Spleen (tissue), 11 donors: ENCODE data around the gene RAE1. TPM values are rescaled to one million over a fixed set of nuclear protein-coding genes. Genes with fewer than 3 reads are reported as not detected.

Experiments
- DNase-seq: peaks from one replicate; pipeline ENCODE4 v3.0.0-alpha.2; 2020
- H3K27ac ChIP-seq, 8 donors: fragments of 200-600 bp; sonication (generic) in 7 of 8; 1 replicate in 4 of 8; 2 replicates in 4 of 8; pipeline versions ENCODE4 v1.5.0 to v1.8.0; 2016 to 2021; ENCODE audit warnings: inconsistent platforms in 4 of 8, mild to moderate bottlenecking in 4 of 8, moderate library complexity in 1 of 8
- H3K27me3 ChIP-seq, 7 donors: fragments of 200-600 bp; sonication (generic) in 6 of 7; replicated peaks in 1 of 7; 1 replicate in 4 of 7; 2 replicates in 3 of 7; pipeline versions ENCODE4 v1.5.0 to v1.8.0; 2016 to 2021; ENCODE audit warnings: inconsistent platforms in 3 of 7, mild to moderate bottlenecking in 1 of 7
- H3K36me3 ChIP-seq, 6 donors: fragments of 200-600 bp; sonication (generic) in 5 of 6; 1 replicate in 4 of 6; 2 replicates in 2 of 6; pipeline versions ENCODE4 v1.5.0 to v1.8.0; 2016 to 2021; ENCODE audit warnings: inconsistent platforms in 2 of 6
- H3K4me1 ChIP-seq, 6 donors: fragments of 200-600 bp; sonication (generic) in 5 of 6; 1 replicate in 3 of 6; 2 replicates in 3 of 6; pipeline versions ENCODE4 v1.5.0 to v1.8.0; 2016 to 2021; ENCODE audit warnings: inconsistent platforms in 3 of 6
- H3K4me3 ChIP-seq, 8 donors: fragments of 200-600 bp; sonication (generic) in 7 of 8; 1 replicate in 4 of 8; 2 replicates in 4 of 8; pipeline versions ENCODE4 v1.5.0 to v1.8.0; 2016 to 2021; ENCODE audit warnings: inconsistent platforms in 4 of 8, mild to moderate bottlenecking in 4 of 8, moderate library complexity in 2 of 8
- H3K9me3 ChIP-seq, 8 donors: fragments of 200-600 bp; sonication (generic) in 7 of 8; 1 replicate in 4 of 8; 2 replicates in 4 of 8; pipeline versions ENCODE4 v1.5.0 to v1.8.0; 2016 to 2021; ENCODE audit warnings: inconsistent platforms in 4 of 8
- CTCF ChIP-seq, 11 experiments: fragments of 200-600 bp in 7 of 11; fragments of 450-650 bp in 4 of 11; sonication (generic) in 4 of 11; IDR thresholded peaks in 8 of 11; conservative IDR thresholded peaks in 3 of 11; 1 replicate in 7 of 11; 2 replicates in 4 of 11; pipeline versions ENCODE4 v1.4.0 to v1.8.0; 2016 to 2021; ENCODE audit warnings: antibody characterized with exemption in 11 of 11, inconsistent platforms in 4 of 11, mild to moderate bottlenecking in 1 of 11
- POLR2A ChIP-seq, 3 donors: fragments of 450-650 bp; IDR thresholded peaks; one replicate each; pipeline ENCODE4 v1.5.1; 2017; ENCODE audit warnings: antibody characterized with exemption in 3 of 3, mild to moderate bottlenecking in 1 of 3
- POLR2AphosphoS5 ChIP-seq, 3 donors: sonication (generic); formaldehyde crosslinking; IDR thresholded peaks; one replicate each; pipeline ENCODE4 v1.5.1; 2017; ENCODE audit warnings: antibody characterized with exemption in 3 of 3
- WGBS, 5 donors: extraction: QIAGEN DNeasy Blood & Tissue Kit in 3 of 5; methylation state at CpG; one replicate each; pipeline versions ENCODE4 v1.1.5 to v1.1.7; 2013 to 2018; 5-methylcytosine and 5-hydroxymethylcytosine counted together
- intact Hi-C: fragments of 100-400 bp; cut with DNase I; formaldehyde crosslinking; loops from one replicate; pipeline ENCODE4 v1.15.0; 2023; ENCODE audit warnings: low total_unique reads
- polyA plus RNA-seq, 3 donors: library from polyadenylated mRNA; stranded (reverse); fragments of 200-250 nt; gene quantifications; one replicate each; pipeline ENCODE4 v1.2.1, GENCODE V29; 2013
- total RNA-seq, 7 donors: library from RNA; depleted of rRNA in 3 of 7; stranded (reverse); fragments of >200 nt in 3 of 7; fragmentation: NEBNext Ultra II Directional in 4 of 7; extraction: Animal tissue kit (Norgen Biotek cat#: 25700) in 4 of 7; gene quantifications; one replicate each; pipeline versions ENCODE4 v1.1.0 to v1.2.1, GENCODE V29; 2016 to 2021
- donor health status: healthy with polysubstance abuse.
- donor health status: DM: no; HTN: no; CAD: no; lungs with moderate emphysema.
- donor health status: DM: no; HTN: no; CAD: no.
- donor health status: Bipolar disorder and iron deficiency.
- donor health status: healthy.
- donor health status: DM: no; HTN: no; CAD: no.
- donor health status: DM: yes; HTN: yes; CAD: no.

Gene RAE1
- total and polyA plus RNA-seq, 10 donors: 16.2 to 41.3 (median 23.1) TPM

DNA sequence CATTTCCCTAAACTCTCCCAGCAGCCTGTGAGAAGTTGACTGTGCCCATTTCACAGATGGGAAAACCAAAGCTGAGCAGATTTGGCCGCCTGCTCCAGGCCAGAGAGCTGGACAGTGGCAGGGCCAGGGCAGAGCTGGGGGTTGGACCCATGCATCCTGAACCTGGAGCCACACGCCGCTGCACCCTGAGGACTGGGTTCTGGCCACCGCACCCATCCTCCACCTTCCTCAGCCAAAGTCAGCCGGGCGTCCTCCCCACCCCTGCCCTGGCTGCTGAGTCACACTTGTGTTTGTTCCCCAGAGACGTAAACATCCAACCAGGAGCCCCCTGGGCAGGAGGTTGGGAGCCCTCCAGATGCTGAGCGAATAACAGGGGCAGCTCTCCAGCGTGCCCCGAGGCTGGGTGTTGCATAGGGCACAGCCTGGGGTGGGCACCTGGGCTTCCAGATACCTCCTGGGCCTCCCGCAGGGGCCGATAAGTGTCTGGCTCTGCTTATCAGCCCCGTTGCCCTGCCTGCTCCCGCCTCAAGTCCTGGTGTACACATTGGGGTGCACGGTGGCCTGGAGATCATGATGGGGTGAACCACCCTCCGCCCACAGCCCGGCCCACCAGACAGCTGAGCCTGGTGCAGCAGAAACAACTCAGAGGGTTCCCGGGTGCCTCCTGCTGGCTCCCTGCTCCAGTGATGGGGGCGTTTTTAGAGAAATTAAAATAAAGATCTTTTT is 64.0 kb downstream of the RAE1 start:
- Histone ChIP-seq H3K4me3 (no peak overlapping the region), H3K36me3 (peaks cover 0 to 8% (median 7%) of the 10 kb centered on the region in 6 donors), H3K27ac (peak overlapping the region in 1 of 8 donors; percentile 11), H3K27me3 (no peaks in the 10 kb centered on the region), H3K9me3 (no peaks in the 10 kb centered on the region), H3K4me1 (peaks cover 0 to 40% (median 3%) of the 10 kb centered on the region in 6 donors)
- peak; percentile 68 for DNase-seq
- TF ChIP-seq POLR2A (IDR thresholded peaks at IDR 0.05) (no peak), POLR2AphosphoS5 (IDR thresholded peaks at IDR 0.05) (peak in 1 of 3 donors; percentile 38), CTCF (IDR thresholded peaks at IDR 0.05 in 8 of 11, conservative IDR thresholded peaks at IDR 0.05 in 3 of 11) (no peak)
- intact Hi-C loops: no loop called here
- WGBS, 5 donors: 72 to 88% (median 85%) methylated on average over 12 to 19 of the region's 19 CpGs

DNA sequence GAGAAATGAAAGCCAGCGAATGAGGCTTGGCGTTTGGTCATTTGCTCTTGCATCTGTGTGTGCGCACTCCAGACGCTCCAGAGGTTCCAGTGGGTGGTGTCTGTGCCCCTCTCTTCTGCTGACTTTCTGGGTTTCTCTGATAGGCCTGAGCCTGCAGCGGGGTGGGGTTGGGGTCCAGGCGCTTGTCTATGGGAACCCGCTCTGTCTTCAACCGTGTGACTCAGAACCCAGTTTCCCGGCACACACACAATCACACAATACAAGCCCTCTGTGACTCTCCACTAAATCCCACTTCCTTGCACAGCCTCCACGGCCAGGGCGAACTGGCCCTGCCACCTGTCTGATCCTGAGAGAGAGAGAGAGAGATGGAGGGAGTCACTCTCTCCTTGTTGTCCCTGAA is 64.7 kb downstream of the RAE1 start:
- intact Hi-C loops: no loop called here
- Histone ChIP-seq H3K27me3 (no peaks in the 10 kb centered on the region), H3K4me3 (no peak overlapping the region), H3K4me1 (peaks cover 0 to 33% (median 0%) of the 10 kb centered on the region in 6 donors), H3K9me3 (no peaks in the 10 kb centered on the region), H3K36me3 (peaks cover 0 to under 1% (median 0%) of the 10 kb centered on the region in 6 donors), H3K27ac (peak overlapping the region in 1 of 8 donors; percentile 11)
- TF ChIP-seq POLR2AphosphoS5 (IDR thresholded peaks at IDR 0.05) (no peak), CTCF (IDR thresholded peaks at IDR 0.05 in 8 of 11, conservative IDR thresholded peaks at IDR 0.05 in 3 of 11) (no peak), POLR2A (IDR thresholded peaks at IDR 0.05) (no peak)
- DNase-seq: peak; percentile 47
- 85 to 92% (median 88%) methylated on average over 11 of the region's 11 CpGs for WGBS, 5 donors

DNA sequence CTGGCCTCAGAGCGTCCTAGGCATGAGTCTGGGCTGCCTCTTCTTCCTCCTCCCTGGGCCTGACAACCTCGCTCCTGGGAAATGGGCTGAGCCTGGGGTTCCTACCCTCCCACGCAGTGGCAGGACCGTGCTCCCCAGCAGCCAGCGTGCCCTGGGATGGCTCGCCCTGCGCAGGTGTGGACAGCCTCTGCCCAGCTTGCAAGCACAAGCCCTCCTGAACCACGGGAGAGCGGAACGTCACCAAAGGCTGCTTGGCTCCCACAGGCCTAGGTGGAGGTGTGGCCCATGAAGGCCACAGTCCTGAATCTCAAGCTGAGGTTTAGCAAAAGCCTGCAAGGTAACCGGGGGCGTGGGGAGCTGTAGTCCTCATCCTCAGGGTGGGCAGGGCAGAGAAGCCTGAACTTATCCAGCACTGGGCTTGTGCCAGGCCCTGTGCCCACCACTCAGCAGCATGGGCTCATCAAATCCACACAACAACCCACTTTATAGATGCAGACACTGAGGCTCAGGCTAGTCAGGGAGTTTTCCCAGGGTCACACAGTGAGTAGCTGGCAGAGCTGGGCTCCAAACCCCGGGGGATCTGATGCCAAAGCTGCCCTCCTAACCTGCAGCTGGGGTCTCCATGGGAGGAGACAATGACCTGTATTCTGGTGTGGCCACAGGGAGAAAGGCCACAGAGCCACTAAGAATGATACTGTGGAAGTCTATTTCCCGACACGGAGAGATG is 65.4 kb downstream of the RAE1 start:
- intact Hi-C loops: no loop called here
- Histone ChIP-seq H3K9me3 (no peaks in the 10 kb centered on the region), H3K27me3 (no peaks in the 10 kb centered on the region), H3K4me1 (peaks cover 0 to 26% (median 0%) of the 10 kb centered on the region in 6 donors), H3K27ac (no peak overlapping the region), H3K36me3 (no peaks in the 10 kb centered on the region), H3K4me3 (no peak overlapping the region)
- peak; percentile 54 for DNase-seq
- WGBS, 5 donors: 87 to 94% (median 90%) methylated on average over 11 to 15 of the region's 15 CpGs
- TF ChIP-seq CTCF (IDR thresholded peaks at IDR 0.05 in 8 of 11, conservative IDR thresholded peaks at IDR 0.05 in 3 of 11) (no peak), POLR2A (IDR thresholded peaks at IDR 0.05) (no peak), POLR2AphosphoS5 (IDR thresholded peaks at IDR 0.05) (no peak)
